Activated CD8-positive, alpha-beta memory T cell treated with anti-CD3 and anti-CD28 coated beads, Interleukin-2, amount 50 U/mL, for 24 hours (primary cell): Measurements from ENCODE around the gene LIPH.
"Not testable (repeated sequence)": the region's sequence is repeated elsewhere in the genome, so short reads cannot be mapped to it uniquely, and the experiment has no call there.

Experiments used
- DNase-seq: peaks from one replicate; pipeline ENCODE4 v3.0.0-alpha.2; 2020; ENCODE audit errors: extremely low read depth

LIPH gene

DNA sequence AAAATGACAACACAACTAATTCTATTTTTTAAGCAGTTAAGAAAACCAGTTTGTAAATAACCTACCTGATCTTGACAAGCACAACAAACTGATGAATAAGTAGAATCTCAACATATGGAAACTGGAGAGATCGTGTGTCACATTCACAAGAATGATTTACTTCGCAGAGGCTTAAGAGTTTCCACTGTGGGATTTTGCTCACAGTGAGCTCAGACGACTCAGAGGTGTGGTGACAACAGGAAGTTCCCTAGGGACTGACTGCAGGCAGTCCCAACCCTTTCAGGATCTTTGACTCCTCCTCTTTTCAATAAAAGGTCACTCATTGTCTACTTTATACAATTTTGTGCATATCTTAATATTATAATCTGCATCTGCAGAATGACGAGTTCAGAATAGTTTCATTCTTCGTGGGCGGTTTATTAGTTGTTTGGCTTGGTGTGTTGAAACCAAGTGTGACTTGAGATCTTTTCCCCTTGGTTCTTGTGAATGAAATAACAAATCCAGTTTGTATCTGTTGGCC lies at the start of gene LIPH:
LIPH (minus strand) TSS at position 231 of the 520 bp plus-strand sequence; CDS start at position 114, 117 bp downstream.
- DNase-seq, result no peak

DNA sequence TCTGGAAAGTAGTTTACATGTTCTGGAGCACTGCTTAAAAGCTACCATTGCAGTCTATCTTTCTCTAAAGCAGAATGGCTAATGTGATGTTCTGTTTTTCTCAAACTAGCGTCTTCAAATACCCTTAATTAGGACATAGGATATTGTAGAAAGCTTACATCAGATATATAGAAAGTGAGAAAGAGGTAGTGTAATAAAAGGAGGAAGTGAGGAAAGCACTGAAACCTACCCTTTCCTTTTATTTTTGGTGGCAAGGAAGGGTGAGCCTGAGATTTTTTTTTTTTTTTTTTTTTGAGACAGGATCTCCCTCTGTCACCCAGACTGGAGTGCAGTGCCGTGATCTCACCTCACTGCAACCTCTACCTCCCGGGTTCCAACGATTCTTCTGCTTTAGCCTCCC lies 43.1 kb upstream of the LIPH start:
- DNase-seq, result no peak

DNA sequence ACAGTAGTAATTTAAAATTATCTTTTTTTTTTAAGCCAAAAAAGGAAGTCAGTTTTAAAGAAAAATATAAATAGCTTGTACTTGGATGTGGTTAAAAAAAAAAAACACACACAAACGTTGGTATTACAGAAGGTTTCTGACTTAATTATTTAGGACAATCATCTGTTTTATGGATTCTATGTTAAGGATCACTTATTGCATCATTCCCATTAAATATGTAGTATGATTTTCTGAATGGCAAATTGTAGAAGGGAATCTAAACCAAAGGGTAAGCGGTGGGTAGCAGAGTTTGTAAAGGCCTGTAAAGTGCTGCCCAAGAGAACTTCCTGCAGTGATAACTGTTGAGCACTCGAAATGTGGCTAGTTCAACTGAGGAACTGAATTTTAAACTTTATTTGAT lies 41.7 kb upstream of the LIPH start:
- no peak for DNase-seq

DNA sequence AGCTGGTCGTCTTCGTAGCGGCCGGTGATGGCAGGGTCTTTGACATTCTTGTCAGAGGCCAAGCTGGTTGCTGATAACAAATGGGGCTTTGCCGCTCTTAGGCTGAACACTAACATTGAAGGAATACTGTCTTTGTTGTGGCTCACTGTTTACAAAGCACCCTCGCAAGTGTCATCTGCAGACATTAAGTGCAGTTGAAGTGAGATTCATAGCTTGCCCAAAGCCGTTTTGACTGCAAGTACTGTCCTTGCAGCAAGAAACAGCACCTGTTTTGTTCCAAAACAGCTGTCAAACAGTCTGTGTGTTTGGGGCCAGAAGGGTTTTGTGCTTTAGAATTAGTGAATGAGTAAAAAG lies 34.3 kb upstream of the LIPH start:
- DNase-seq, result no peak

DNA sequence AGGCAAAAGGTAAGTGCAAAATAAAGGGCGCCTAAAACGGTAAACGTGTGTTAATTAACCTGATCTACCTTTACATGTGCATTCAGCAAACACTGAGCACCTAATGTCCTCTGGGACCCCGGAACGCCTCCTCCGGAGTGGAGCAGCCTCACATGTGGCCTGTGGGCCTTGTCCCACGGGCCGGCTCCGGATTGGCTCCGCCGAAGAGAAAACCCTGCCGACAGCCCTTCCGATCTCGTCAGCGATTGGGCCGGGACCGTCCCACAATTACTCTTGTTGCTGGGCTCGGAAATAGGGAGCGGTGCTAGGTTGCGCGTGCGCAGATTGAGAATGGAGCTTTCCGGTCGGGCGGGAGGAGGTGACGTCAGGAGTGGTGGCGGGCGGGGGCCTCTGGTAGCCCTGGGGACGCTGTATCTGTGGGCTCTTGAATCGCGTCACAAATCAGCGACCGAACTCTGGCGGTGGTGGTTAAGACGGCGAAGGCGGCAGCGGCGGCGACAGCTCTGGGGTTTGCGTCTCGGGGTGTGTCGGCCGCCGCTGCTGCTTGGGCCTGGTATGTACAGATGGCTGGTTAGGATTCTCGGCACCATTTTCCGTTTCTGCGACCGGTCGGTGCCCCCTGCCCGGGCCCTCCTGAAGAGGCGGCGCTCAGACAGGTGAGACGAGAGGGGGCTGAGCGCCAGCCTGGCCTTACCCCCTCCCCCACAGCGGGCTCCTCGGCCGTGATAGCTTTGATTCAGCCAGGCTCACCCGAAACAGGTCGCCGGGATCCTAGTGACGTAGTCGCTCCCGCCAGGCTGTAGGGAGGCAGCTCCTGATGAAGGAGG lies 33.7 kb upstream of the LIPH start, which contains the start of gene SENP2:
SENP2 (plus strand) TSS at position 437 of the 827 bp plus-strand sequence; CDS start at position 556, 119 bp downstream.
- peak; percentile 99 for DNase-seq

DNA sequence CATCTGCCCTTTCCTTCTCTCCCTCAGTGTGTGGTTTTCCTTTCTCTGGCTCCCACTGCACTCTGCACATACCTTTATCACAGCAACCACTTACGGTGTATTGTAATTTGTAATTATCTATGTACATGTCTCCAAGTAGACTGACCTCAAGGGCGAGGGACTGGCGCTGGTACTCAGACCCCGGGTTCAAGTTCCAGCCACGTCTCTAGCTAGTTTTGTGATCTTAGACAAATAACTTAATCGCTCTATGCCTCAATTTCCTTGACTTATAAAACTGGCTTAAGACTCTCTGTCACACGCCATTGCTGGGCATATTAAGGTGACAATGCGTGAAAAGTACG lies 33.1 kb upstream of the LIPH start:
- no peak for DNase-seq

DNA sequence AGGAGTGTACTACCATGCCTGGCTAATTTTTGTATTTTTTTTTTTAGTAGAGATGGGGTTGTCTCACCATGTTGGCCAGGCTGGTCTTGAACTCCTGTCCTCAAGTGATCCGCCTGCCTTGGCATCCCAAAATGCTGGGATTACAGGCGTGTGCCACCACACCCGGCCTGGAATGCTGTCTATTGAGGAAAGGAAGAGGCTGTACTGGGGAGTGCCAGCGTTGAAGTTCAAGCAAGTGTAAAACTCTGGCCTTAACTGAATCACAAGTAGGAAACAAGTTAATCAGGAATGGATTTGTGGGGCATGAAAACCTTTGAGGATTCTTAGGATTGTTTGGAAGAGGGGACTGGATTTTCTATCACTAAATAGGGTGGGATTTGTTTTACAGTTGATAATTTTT lies 32.3 kb upstream of the LIPH start:
- DNase-seq, result no peak

DNA sequence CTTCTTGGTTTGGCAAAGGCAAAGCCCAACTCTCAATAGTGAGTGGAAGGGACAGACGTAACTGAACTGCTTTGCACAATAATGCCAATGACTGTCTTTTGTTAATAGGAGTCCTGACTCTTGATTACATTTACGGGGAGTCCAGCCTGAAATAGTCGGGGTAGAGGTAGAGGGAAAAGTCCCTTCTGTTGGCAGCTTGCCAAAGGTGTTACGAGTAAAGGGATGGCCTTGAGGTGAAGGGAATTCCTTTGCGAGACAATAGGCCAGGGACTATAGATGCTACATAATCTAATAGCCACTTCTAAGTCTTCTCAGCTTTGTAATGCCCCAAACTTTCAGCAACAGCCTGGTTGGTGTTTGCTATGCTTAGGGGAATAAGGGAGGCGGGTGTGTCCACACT lies 31.5 kb upstream of the LIPH start:
- DNase-seq, result no peak

DNA sequence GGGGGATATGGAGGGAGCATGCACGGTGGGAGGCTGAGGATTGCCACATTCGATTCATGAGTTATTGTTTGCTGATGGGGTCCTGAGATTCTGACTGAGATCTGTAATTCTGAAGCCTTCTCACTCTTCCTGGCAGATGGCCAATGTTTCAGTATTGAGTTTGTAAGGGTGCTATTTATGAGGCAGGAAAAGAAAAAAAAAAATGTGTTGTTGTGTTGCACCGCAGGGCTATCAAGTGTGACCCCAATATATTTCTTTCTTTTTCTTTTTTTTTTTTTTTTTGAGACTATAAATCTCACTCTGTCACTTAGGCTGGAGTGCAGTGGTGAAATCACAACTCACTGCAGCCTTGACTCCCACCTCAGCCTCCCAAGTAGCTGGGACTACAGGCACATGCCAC lies 30.5 kb upstream of the LIPH start:
- no peak for DNase-seq

DNA sequence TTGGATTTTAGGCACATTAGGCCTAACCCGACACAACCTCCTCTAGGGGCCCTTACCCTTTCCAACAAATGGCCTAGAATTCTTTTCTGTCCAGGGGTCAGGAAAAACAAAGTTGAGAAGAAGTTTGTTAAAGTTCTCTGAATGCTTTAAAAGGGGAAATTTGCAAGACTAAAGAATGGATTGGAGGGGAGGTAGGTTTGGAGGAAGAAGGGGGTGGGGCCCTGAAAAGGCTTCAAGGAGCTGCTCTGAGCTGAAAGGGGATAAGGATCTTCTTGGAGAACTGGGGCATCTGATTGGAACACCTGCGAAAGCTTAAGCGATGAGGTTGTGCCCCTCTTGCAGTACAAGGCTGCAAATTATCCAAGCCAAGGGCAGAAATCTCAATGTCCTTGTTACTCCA lies 29.8 kb upstream of the LIPH start:
- no peak for DNase-seq

DNA sequence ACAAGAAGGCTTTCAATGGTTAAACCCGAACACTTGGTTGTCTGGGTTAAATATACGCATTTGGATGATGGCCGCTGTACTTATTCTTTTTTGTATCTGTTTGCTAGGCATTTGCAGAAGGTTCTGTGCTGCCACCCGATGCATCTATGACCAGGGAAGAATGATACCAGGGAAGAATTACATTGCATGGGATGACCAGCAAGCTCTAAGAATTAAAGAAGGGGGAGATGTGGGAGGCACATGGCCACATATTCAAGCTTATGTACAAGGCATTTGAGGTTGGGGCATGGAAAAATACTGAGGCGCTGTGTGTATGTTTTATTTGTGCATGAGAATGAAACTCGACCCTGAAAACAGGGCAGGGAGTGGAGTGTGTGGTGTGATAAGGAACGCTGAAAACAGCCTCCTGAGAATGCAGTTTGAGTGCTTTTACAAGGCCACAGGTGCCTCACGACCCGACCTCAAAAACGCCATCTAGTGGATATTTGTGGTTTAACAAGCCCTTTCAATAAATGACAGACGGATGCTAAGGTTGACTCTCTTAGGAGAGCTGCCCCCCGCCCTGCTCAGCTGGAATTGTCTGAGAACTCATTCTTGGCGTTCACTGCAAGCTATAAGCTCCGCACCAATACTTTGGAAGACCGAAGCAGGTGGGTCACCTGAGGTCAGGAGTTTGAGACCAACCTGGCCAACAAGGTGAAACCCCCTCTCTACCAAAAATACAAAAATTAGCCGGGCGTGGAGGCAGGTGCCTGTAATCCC lies 22.9 kb upstream of the LIPH start:
- DNase-seq, result not testable (repeated sequence)

DNA sequence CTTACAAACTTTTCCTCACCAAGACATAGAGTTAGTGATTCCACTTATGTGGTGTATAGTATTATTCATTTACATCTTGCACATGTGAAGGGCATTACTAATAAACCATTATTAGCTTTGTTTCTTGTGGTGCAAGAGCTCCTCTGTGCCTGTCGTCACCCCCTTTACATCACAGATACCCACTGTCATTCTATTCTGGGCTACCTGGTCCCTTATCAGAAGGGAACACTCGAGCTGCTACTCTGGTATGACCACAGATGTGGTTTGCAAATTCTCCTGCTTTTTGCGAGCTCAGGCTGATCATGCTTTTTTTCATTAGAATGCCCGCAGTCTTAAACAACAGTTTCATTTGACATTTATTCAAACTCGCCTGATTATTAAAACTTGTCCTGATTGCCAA lies 19.8 kb upstream of the LIPH start:
- DNase-seq, result no peak

DNA sequence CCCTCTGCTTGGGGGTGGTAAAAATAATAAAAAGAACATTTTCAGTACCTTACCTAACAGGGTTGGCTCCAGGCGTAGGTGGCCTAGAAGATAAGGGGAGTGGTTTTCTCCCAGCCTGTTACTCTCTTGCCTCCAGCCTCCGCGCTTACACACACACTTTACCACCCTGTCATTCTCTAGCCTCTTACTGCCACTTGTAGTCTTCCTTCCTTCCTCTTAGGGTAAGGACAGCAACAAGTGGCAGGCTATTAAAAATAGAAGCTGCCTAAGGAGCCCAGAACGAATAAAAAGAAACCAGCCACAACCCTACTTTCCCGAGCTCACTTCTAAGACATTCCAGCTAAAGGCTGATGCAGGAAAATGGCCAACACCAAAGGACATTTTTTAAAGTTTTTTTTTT lies 9.6 kb upstream of the LIPH start:
- no peak for DNase-seq

DNA sequence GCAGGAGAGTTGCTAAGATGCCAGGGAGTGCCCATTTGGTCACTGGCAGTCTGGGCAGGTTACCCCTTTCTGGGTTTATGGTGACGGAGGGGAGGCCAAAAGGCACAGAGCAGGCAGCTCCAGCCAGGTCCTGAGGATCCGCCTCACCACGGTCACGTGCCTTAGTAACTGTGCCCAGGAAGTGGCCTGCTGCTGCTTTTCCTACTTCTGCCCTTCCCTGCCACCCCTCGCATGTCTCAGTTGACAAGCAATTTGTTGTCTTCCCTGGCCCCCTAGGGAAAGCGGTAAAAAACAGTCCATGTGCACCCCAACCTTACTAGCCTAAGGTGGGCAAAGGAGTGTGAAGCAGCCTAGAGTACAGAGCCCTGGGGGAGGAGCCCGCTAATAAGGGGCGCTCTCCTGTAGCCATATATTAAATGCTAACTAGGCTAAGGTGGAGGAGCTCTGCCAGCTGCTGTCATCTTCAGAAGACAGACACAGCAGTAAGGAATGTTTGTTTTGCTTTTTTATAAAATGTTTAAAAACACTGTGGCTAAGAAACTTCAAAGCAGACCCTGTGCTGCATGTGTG lies 9.1 kb upstream of the LIPH start:
- DNase-seq, result no peak

DNA sequence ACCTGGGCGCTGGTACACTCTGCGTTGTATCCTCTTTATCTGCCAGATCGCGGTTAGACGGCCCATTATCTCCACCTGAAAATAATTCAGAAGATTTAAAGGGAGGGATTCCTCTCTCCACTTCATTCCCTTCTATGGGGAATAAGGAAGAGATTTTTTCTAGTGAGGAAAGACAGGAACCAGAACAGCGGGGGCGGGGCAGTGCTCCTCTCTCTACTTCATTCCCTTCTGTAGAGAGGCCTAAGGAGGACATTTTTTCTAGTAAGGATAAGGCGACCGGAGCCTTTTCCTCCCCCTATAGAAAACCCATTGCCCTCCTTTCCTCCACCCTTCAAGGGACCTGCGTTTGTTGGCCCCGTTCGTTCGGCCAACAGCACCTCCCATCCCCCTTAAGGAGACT lies 8.3 kb upstream of the LIPH start:
- no peak for DNase-seq

DNA sequence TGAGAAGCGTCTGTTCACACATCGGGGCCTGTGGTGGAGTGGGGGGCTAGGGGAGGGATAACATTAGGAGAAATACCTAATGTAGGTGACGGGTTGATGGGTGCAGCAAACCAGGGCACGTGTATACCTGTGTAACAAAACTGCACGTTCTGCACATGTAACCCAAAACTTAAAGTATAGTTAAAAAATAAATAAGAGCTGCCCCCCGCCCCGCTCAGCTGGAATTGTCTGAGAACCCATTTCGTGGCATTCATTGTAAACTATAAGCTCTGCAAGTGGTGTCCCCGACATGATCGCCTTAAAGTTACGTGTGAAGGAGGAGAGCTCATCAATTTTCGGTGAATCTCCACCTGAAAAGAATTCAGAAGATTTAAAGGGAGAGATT lies 7.3 kb upstream of the LIPH start:
- DNase-seq, result no peak

DNA sequence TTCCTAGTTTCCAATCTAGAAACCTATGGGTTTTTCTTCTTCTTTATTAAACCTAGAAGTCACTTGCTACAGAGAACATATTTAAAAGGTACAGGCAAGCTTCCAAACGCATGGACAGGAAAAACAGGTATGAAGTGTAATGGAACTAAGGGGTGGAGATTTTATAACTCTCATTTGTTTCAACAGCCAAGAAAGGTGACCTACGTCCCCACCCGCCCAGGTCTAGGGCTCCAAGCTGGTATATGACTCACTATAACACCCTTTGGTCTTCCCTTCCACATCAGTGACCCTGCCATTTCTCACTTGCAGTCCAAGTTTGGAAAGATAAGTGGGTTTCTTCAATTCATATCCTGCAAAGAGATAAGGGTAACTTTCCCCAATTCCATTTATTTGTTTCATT lies 6.0 kb upstream of the LIPH start:
- no peak for DNase-seq

DNA sequence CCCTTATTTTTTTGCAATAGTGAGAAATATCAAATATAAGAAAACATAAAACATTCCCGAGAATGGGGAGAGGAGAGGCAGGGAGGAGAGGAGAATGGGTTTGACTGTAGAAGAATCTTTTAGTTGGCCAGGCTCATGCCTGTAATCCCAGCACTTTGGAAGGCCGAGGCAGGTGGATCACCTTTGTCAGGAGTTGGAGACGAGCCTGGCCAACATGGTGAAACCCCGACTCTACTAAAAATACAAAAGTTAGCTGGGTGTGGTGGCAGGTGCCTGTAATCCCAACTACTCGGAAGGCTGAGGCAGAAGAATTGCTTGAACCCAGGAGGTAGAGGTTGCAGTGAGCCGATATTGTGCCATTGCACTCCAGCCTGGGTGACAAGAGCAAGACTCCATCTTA lies 4.3 kb upstream of the LIPH start:
- DNase-seq, result not testable (repeated sequence)

DNA sequence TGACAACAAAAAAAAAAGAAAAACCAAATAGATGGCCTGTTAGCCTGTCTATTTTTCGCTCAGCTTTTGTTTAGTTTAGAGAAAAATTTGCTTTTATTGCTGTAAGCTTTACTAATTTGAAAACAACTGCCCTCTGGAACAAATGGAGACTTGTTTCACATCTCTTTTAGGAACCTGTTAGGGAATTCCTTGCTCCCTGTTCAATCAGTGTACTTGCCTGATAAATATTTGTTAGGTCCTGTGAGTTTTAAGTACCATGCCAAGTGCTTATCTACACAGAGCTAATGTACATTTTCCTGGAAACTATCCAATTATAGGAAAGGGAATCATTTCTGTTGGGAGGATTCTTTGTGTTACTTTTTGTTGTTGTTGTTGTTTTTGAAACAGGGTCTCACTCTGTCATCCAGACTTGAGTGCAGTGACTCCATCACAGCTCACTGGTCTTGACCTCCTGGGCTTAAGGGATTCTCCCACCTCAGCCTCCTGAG lies 3.5 kb upstream of the LIPH start:
- no peak for DNase-seq

DNA sequence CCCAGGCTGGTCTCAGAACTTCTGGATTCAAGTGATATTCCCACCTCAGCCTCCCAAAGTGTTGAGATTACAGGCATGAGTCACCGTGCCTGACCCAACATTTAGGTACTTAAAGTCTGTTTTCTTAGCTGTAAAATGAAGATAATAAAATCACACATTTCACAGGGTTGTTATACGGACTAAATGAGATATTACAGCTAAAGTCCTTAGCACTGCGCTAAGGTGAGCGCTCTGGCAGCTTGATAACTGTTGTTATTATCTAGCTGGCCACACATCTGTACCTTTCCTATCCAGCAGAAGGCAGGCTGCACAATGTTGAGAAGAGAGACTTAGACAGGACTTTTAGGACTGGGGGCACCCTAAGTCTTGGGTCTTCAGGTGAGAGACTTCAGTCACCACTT lies 2.7 kb upstream of the LIPH start:
- DNase-seq, result no peak

DNA sequence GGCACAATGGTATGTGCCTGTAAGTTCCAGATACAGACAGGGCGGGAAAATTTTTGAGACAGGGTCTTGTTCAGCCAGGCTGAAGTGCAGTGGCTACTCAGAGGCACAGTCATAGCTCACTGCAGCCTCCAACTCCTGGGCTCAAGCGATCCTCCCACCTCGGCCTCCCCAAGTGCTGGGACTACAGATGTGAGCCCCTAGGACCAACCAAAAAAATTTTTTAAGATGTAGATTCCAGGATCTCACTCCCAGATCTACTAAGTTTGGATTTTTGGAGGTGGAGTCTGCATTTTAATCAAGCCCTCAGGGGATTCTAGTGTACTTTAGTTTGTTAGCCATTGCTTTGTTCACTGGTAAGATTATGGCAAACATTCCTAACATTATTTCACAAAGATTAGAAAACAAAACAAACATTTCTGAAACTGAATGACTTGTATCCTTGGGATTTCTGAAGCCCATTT lies 2.7 kb downstream of the LIPH start:
- DNase-seq, result no peak

DNA sequence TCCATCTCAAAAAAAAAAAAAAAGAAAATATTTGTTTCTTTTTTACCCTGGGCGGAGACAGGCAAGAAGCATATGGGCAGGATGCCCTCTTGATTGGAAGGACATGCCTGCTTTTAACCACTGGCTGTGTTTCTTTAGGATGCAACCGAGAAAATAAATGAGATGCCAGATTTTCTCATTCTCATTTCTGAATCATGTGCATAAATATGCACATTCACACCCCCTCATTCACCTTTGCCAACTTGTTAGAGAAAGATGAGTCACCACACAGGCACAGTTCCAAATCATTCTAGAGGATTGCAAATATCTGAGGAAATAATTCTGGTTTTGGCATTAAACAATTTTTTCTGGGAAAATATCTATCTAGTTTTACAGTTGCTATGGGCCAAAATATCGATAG lies 3.3 kb downstream of the LIPH start:
- no peak for DNase-seq

DNA sequence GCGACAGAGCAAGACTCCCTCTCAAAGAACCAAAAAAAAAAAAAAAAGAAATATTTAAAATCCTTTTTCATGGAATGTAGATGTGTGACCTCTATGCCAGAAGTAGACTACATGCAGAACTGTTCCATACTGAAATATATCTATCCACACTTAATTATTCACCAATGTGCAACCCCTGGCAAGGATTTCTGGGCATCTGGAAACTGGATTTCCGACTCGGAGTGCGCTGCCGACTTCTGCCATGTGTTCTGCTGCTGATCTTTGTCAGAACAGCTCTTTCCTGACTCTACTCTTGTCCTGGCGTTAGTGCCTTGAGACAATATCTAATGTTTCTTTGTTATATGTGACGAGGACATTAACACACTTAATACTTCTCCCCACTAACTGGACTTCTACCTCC lies 11.7 kb downstream of the LIPH start:
- DNase-seq, result no peak
